GM10847 (cell line): ENCODE data around the gene PSAPL1.

Experiments
- POLR2A ChIP-seq: IDR thresholded peaks from 2 replicates; pipeline ENCODE4 v1.6.1; 2011; ENCODE audit not compliant: insufficient read length; ENCODE audit errors: extremely low read depth

PSAPL1 gene

DNA sequence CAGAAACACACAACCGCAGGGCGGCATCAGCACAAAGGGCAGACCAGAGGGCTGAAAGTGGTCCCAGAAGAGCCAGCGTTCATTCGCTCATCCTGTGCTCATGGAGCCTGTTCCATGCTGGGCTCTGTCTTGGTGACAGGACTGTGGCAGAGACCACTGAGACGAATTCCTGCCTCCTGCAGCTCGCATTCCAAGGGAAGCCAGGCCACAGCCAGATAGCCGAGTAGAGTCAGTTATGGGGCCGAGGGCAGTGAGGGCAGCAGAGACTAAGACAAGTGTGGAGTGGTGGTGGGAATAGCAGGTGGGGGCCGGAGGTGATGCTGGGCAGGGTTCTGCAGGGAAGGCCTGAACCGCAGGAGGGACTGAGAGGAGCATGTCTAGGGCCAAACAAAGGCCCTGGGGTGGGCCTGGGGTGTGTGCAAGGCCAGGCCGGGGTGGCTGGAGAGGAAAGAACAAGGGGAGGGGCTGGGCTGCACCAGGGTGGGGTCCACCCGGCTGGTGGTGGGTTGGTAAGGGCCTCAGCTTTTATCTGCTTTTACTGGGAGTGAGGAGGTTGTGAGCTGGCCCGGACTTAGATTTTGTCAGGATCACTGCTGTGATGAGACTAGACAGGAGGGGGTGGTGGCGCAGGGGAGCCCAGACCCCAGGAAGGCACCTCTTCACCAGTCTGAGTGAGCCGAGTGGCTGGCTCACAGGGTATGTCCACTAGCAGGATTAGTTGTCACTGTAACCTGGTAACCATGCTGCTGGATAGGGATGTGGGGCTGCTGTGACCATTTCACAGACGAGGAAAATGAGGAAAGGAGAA, 6.3 kb downstream of the PSAPL1 start:
- TF ChIP-seq POLR2A = no peak

GRCh38 chr4:7427831-7428260, 6.9 kb downstream of the PSAPL1 start:
- no peak for TF ChIP-seq POLR2A

- TF ChIP-seq POLR2A = no peak
Observed at GRCh38 chr4:7427361-7427760, 7.4 kb downstream of the PSAPL1 start.

DNA sequence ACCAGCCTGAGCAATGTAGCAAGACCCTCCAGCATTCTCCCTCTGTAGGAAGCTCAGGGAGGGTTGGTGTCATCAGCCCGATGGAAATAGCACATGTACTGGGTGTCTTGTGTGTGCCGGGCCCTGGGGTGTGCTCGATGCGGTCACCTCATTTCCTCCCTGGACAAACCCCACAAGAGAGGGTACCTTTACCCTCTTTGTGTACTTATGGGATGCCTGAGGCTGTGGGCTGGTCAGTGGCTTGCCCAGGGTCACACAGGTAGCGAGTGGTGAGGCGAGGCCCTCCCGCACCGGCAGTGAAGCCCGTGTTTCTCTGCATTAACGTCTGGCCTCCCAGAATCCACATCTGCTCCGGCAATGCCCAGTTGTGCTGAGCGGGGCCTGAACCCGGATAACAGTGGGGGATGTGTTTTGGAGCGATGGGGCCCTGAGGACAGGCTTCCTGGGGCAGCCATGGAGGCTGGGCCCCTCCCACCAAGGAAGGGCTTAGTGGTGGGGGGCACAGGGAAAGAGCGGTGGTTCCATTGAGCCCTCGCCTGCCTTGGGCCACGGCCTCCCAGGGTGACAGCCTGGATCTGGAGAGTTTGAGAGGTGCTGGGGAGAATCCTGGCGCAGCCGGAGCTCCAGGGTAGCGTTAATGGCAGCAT, 8.1 kb downstream of the PSAPL1 start:
- no peak for TF ChIP-seq POLR2A

- TF ChIP-seq POLR2A = no peak
Observed at GRCh38 chr4:7425591-7426468, 8.9 kb downstream of the PSAPL1 start.

GRCh38 chr4:7425124-7425523, 9.6 kb downstream of the PSAPL1 start:
- no peak for TF ChIP-seq POLR2A

DNA sequence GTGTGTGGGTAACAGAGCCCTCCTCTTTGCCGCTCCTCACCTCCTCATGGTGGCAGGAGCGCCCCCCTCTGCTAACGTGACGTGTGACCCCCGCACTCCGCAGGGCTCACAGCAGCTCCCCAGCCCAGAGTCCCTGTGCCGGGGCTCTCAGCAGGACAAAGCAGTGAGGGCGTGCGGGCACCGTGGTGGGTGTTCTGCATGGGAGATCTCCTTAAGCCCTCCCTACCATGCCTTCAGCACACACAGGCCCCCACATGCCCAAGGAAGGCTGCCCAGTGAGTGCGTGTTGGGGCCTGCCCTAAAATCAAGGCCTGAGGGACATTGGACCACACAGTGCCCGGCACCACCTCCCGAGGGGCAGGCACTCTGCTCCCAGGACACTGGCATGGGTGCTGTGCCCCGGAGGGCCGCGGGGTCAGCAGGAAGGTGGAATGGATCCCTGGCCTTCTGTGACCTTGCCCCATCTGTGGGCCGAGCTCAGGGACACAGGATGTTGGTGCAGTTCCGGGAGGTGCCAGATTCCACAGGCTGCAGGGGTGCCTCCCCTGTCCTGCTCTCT, 10.1 kb downstream of the PSAPL1 start:
- TF ChIP-seq POLR2A = no peak

GRCh38 chr4:7423801-7424552, 10.8 kb downstream of the PSAPL1 start:
- TF ChIP-seq POLR2A = no peak

GRCh38 chr4:7423391-7423790, 11.3 kb downstream of the PSAPL1 start:
- TF ChIP-seq POLR2A = no peak

DNA sequence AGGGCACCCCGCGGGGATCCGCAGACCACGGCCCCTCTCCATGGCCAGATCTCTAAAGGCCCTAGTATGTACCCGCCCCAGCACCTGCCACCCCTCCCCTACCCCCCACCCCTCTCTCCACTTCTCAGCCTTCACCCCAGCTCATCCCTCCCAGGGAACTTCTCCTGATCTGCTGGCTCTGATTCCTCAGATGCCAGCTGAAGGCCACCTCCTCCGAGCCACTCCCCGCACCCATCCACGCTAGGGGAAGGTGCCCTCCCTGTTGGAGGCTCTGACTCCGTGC, 11.9 kb downstream of the PSAPL1 start:
- TF ChIP-seq POLR2A = no peak

- no peak for TF ChIP-seq POLR2A
Observed at GRCh38 chr4:7422151-7422897, 12.4 kb downstream of the PSAPL1 start.

DNA sequence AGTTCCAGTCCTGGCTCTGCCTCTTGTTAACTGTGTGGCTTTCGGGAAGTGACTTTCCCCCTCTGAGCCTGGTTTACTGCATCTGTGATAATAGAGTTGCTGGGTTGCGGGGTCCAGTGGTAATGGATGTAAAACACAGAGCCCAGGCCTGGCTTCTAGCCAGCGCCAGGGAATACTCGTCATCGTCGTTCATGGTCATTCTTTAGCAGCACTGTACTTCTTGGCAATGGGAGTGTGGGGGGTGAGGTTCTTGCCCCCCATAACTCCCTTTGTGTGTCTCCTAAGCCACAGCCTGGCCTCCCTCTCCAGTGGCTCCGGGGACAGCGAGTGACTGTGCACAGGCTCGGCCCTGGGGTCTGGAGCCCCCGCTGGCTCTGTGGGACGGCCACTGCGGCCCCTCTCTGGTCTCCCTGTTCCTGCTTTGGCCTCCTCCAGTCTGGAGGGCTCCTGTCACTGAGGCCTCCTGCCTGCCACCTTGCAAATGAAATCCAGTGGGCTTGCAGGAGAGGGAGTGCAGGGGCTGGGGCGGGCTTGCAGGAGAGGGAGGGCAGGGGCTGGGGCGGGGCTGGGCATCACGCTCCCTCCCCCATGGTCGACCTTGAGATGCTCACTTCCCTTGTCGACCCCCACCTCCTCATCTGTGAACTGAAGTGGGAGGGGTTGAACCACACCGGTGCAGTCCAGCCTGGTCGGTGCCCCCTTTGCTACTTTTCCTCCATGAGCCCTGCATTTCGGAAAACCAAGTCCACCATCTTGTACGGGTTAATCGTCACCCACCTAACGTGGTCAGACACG, 13.2 kb downstream of the PSAPL1 start:
- no peak for TF ChIP-seq POLR2A

GRCh38 chr4:7420661-7421040, 14.1 kb downstream of the PSAPL1 start:
- TF ChIP-seq POLR2A = no peak
